ENCODE results near the gene DLG2. TPM values are rescaled to one million over a fixed set of nuclear protein-coding genes. Genes with fewer than 3 reads are reported as not detected.

Gene DLG2
- total and polyA plus RNA-seq, 7 donors, result 0.23 to 5.3 (median 3.4) TPM

GRCh38 chr11:83540112-83540675 lies 2086.9 kb downstream of the DLG2 start:
- DNase-seq (no peak), ATAC-seq (no peak)
- 63 to 67% (median 65%) methylated on average over 5 of the region's 5 CpGs for WGBS, 3 donors
- no peaks in the 10 kb centered on the region for H3K9me3 ChIP-seq
- TF ChIP-seq CTCF (IDR thresholded peaks at IDR 0.05), result no peak
- H3K36me3 ChIP-seq (ENCODE audit: insufficient read depth in 1 of 2, low read depth in 1 of 2), result no peaks in the 10 kb centered on the region
- no peak overlapping the region for H3K4me3 ChIP-seq
- intact Hi-C loops (cut with DNase I), result no loop called here
- H3K27ac ChIP-seq, result no peak overlapping the region
- no peaks in the 10 kb centered on the region for H3K4me1 ChIP-seq
- no peaks in the 10 kb centered on the region for H3K27me3 ChIP-seq (ENCODE audit: insufficient read depth in 3 of 3, low read length in 2 of 3)

- no peak for TF ChIP-seq CTCF (IDR thresholded peaks at IDR 0.05)
- intact Hi-C loops (cut with DNase I), result no loop called here
- DNase-seq, result no peak
- WGBS, 3 donors, result 74 to 89% (median 76%) methylated on average over 1 of the region's 1 CpG
- Histone ChIP-seq H3K9me3 (no peaks in the 10 kb centered on the region), H3K27ac (no peak overlapping the region), H3K4me3 (no peak overlapping the region), H3K4me1 (no peaks in the 10 kb centered on the region), H3K27me3 (ENCODE audit: insufficient read depth in 3 of 3, low read length in 2 of 3) (no peaks in the 10 kb centered on the region), H3K36me3 (ENCODE audit: insufficient read depth in 1 of 2, low read depth in 1 of 2) (no peaks in the 10 kb centered on the region)
- no peak for ATAC-seq
These were observed 2088.9 kb downstream of the DLG2 start for GRCh38 chr11:83538286-83538685.

- intact Hi-C loops (cut with DNase I), result no loop called here
- no peak for DNase-seq
These were observed 2090.0 kb downstream of the DLG2 start for GRCh38 chr11:83537131-83537610.

GRCh38 chr11:83533166-83533565 lies 2094.0 kb downstream of the DLG2 start:
- DNase-seq, result no peak
- Histone ChIP-seq H3K4me1 (no peaks in the 10 kb centered on the region), H3K9me3 (no peaks in the 10 kb centered on the region), H3K27ac (no peak overlapping the region), H3K36me3 (ENCODE audit: insufficient read depth in 1 of 2, low read depth in 1 of 2) (no peaks in the 10 kb centered on the region), H3K4me3 (no peak overlapping the region), H3K27me3 (ENCODE audit: insufficient read depth in 3 of 3, low read length in 2 of 3) (peaks cover 0 to 1% (median 0%) of the 10 kb centered on the region in 3 donors)
- no peak for ATAC-seq
- intact Hi-C loops (cut with DNase I), result no loop called here
- TF ChIP-seq CTCF (IDR thresholded peaks at IDR 0.05), result no peak

More at GRCh38 chr11:83537131-83537610, 2090.0 kb downstream of the DLG2 start:
- Histone ChIP-seq H3K4me1 (no peaks in the 10 kb centered on the region), H3K27ac (no peak overlapping the region), H3K4me3 (no peak overlapping the region), H3K36me3 (ENCODE audit: insufficient read depth in 1 of 2, low read depth in 1 of 2) (no peaks in the 10 kb centered on the region), H3K9me3 (no peaks in the 10 kb centered on the region), H3K27me3 (ENCODE audit: insufficient read depth in 3 of 3, low read length in 2 of 3) (no peaks in the 10 kb centered on the region)
- ATAC-seq, result no peak
- 77 to 84% (median 80%) methylated on average over 5 of the region's 5 CpGs for WGBS, 3 donors
- no peak for TF ChIP-seq CTCF (IDR thresholded peaks at IDR 0.05)

- Histone ChIP-seq H3K4me3 (no peak overlapping the region), H3K36me3 (ENCODE audit: insufficient read depth in 1 of 2, low read depth in 1 of 2) (no peaks in the 10 kb centered on the region), H3K27ac (no peak overlapping the region), H3K27me3 (ENCODE audit: insufficient read depth in 3 of 3, low read length in 2 of 3) (peaks cover 0 to 2% (median 0%) of the 10 kb centered on the region in 3 donors), H3K9me3 (no peaks in the 10 kb centered on the region), H3K4me1 (no peaks in the 10 kb centered on the region)
- intact Hi-C loops (cut with DNase I), result no loop called here
- DNase-seq, result no peak
- no peak for TF ChIP-seq CTCF (IDR thresholded peaks at IDR 0.05)
- ATAC-seq, result no peak
- 53 to 69% (median 63%) methylated on average over 1 of the region's 1 CpG for WGBS, 3 donors
These were observed 2098.3 kb downstream of the DLG2 start for GRCh38 chr11:83528877-83529276.
